Adrenal gland (tissue), 5 donors: ENCODE data around the gene UPK2.

ENCODE experiments used
- CTCF ChIP-seq, 6 experiments: fragments of 450-650 bp in 4 of 6; fragments of 200-600 bp in 2 of 6; sonication (generic) in 1 of 6; IDR thresholded peaks; 1 replicate in 5 of 6; 2 replicates in 1 of 6; pipeline versions ENCODE4 v1.5.1 to v1.8.0; 2016 to 2021; ENCODE audit warnings: antibody characterized with exemption in 6 of 6, mild to moderate bottlenecking in 2 of 6, moderate library complexity in 1 of 6
- POLR2A ChIP-seq, 2 donors: fragments of 450-650 bp; IDR thresholded peaks; one replicate each; pipeline ENCODE4 v1.6.1; 2017; ENCODE audit warnings: antibody characterized with exemption in 2 of 2, mild to moderate bottlenecking in 2 of 2, moderate library complexity in 1 of 2
- donor health status: DM: no; HTN: no; CAD: no.

GRCh38 chr11:118915941-118916841 lies 39.9 kb upstream of the UPK2 start:
- no peak for TF ChIP-seq CTCF (IDR thresholded peaks at IDR 0.05)
- no peak for TF ChIP-seq POLR2A (IDR thresholded peaks at IDR 0.05)
